CD8-positive, alpha-beta memory T cell (primary cell): ENCODE data around the gene FBXW8. TPM values are rescaled to one million over a fixed set of nuclear protein-coding genes. Genes with fewer than 3 reads are reported as not detected.

Experiments used
- CTCF ChIA-PET: fragments of 350-600 bp; sonication (Branson Sonifier 250); formaldehyde crosslinking; loops from one replicate; lab custom pipeline; 2021; ENCODE audit warnings: antibody characterized with exemption; lab: Charles Lee
- POLR2A ChIA-PET: fragments of 350-600 bp; sonication (Branson Sonifier 250); formaldehyde crosslinking; loops from one replicate; lab custom pipeline; 2021; ENCODE audit warnings: antibody characterized with exemption; lab: Charles Lee
- DNase-seq, 5 donors: peaks; one replicate each; pipeline versions ENCODE4 v3.0.0 to v3.0.0-alpha.2; 2020 to 2022; ENCODE audit warnings: mixed read lengths in 1 of 5
- H3K27ac ChIP-seq: one replicate; pipeline ENCODE4 v1.7.0; 2013; ENCODE audit warnings: low read depth, mild to moderate bottlenecking, low read length, moderate library complexity
- H3K27me3 ChIP-seq: 2 replicates; pipeline ENCODE4 v1.7.0; 2013; ENCODE audit warnings: low read length, mild to moderate bottlenecking; ENCODE audit not compliant: insufficient read depth, poor library complexity, severe bottlenecking
- H3K36me3 ChIP-seq: 2 replicates; pipeline ENCODE4 v1.7.0; 2013; ENCODE audit warnings: mild to moderate bottlenecking, low read length, moderate library complexity; ENCODE audit not compliant: insufficient read depth
- H3K4me1 ChIP-seq: 2 replicates; pipeline ENCODE4 v1.7.0; 2013; ENCODE audit warnings: mild to moderate bottlenecking, low read length, moderate library complexity; ENCODE audit not compliant: insufficient read depth
- H3K4me3 ChIP-seq: 2 replicates; pipeline ENCODE4 v1.7.0; 2013; ENCODE audit warnings: mild to moderate bottlenecking, low read length
- H3K9me3 ChIP-seq: 2 replicates; pipeline ENCODE4 v1.7.0; 2013; ENCODE audit warnings: mild to moderate bottlenecking, low read length
- H3K27ac Mint-ChIP-seq, 8 donors: one replicate each; pipeline ENCODE4 v1.8.0; 2020 to 2021; ENCODE audit warnings: mixed read lengths in 8 of 8, mild to moderate bottlenecking in 6 of 8, inconsistent platforms in 3 of 8, moderate library complexity in 3 of 8
- H3K27me3 Mint-ChIP-seq, 2 donors: one replicate each; pipeline ENCODE4 v1.8.0; 2020 to 2021; ENCODE audit warnings: mixed read lengths in 2 of 2, mild to moderate bottlenecking in 1 of 2, moderate library complexity in 1 of 2
- H3K36me3 Mint-ChIP-seq, 3 donors: one replicate each; pipeline ENCODE4 v1.8.0; 2020 to 2021; ENCODE audit warnings: mixed read lengths in 3 of 3, inconsistent platforms in 1 of 3, mild to moderate bottlenecking in 1 of 3
- H3K4me1 Mint-ChIP-seq, 3 donors: one replicate each; pipeline ENCODE4 v1.8.0; 2020 to 2021; ENCODE audit warnings: mixed read lengths in 3 of 3, inconsistent platforms in 1 of 3, mild to moderate bottlenecking in 1 of 3
- H3K4me3 Mint-ChIP-seq, 7 donors: one replicate each; pipeline ENCODE4 v1.8.0; 2020 to 2021; ENCODE audit warnings: mixed read lengths in 7 of 7, mild to moderate bottlenecking in 6 of 7, moderate library complexity in 4 of 7, inconsistent platforms in 2 of 7
- H3K9me3 Mint-ChIP-seq, 5 donors: one replicate each; pipeline ENCODE4 v1.8.0; 2020 to 2022; ENCODE audit warnings: mixed read lengths in 5 of 5, mild to moderate bottlenecking in 3 of 5, moderate library complexity in 2 of 5, inconsistent platforms in 1 of 5
- polyA plus RNA-seq: library from polyadenylated mRNA; unstranded; fragments of 300-500 nt; fragmentation: Illumina TruSeq; gene quantifications from one replicate; pipeline ENCODE4 v1.2.3, GENCODE V29; 2021
- total RNA-seq, 2 experiments: library from RNA; stranded (reverse); gene quantifications; one replicate each; pipeline ENCODE4 v1.2.3, GENCODE V29; 2021

FBXW8 gene
- total and polyA plus RNA-seq, 3 experiments from 2014 or later: 6.8 to 10.2 (median 9.3) TPM

DNA sequence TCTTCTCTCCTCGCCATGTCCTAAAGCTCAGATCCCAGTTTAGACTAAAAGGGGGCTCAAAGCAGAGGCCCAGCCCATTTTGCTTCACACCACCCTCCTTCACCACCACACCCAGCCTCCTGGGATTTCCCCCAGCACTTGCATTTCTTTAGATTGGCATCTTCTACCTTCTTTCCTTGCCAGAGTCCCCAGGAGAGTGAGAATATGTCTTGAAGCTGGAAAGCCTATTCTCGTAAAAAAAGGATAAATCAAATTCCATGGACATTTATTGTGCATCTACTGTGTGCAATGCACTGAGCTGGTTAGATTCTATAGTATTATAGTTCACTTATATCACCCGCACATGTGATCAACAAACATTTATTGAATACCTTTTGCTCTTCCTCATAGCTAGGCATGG is 10.2 kb downstream of the FBXW8 start:
- ChIA-PET POLR2A (no interaction called here), CTCF (interaction anchor here (1.0 kb wide), 1 partner anchor 64 kb away, joined by 3 read pairs; no protein-coding TSS in a partner anchor)
- Mint-ChIP-seq H3K36me3 (peaks cover 0 to 6% (median 1%) of the 10 kb centered on the region in 3 donors), H3K9me3 (peaks cover 0 to 1% (median 0%) of the 10 kb centered on the region in 5 donors), H3K4me3 (peak overlapping the region in 1 of 7 donors; percentile 13), H3K27me3 (no peaks in the 10 kb centered on the region), H3K4me1 (peaks cover 70 to 92% (median 91%) of the 10 kb centered on the region in 3 donors), H3K27ac (peak overlapping the region in 1 of 8 donors; percentile 51)
- no peaks in the 10 kb centered on the region for H3K36me3 ChIP-seq
- no peaks in the 10 kb centered on the region for H3K9me3 ChIP-seq
- H3K27ac ChIP-seq: no peak overlapping the region
- no peaks in the 10 kb centered on the region for H3K27me3 ChIP-seq
- DNase-seq: no peak
- H3K4me3 ChIP-seq: no peak overlapping the region
- H3K4me1 ChIP-seq: peaks cover 69% of the 10 kb centered on the region

DNA sequence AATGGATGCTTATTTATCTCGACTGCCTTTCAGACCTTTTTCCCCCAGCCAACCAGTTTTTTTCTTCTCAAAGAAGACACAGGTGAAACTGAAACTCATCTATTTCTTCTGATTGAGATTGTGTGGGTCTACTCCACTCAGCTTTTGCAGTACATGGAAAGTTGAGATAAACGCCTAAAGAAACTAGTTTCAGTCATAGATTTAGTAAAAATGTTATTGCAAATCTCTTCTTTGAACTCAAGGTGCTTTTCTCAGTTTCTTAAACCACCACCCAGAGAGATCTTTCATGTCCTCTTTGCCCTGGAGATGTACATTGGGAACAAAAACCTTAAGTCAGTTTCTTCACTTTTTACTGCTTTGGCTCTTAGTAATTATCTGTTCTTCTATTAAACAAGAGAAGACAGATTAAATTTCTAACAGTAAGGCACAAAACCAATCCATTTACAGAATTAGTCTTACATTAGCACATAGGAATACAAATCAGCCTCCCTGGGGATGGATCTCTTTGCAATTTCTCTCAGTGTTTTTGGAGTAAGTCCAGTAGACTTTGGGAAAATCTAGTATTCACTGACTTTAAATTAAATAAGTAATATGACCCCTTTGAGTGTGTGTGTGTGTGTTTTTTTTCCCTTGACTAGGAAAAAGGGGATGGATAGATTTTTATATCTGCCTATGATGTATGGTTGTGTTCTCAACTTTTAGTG is 11.6 kb downstream of the FBXW8 start:
- ChIA-PET POLR2A (no interaction called here), CTCF (no interaction called here)
- Mint-ChIP-seq H3K27me3 (no peaks in the 10 kb centered on the region), H3K9me3 (no peaks in the 10 kb centered on the region), H3K36me3 (peaks cover 0 to 6% (median 2%) of the 10 kb centered on the region in 3 donors), H3K27ac (peak overlapping the region in 2 of 8 donors; percentile 23 to 46), H3K4me3 (no peak overlapping the region), H3K4me1 (peaks cover 65 to 92% (median 91%) of the 10 kb centered on the region in 3 donors)
- Histone ChIP-seq H3K36me3 (no peaks in the 10 kb centered on the region), H3K4me1 (peaks cover 67% of the 10 kb centered on the region), H3K9me3 (no peaks in the 10 kb centered on the region), H3K4me3 (no peak overlapping the region), H3K27ac (no peak overlapping the region), H3K27me3 (no peaks in the 10 kb centered on the region)
- peak in 1 of 5 donors; percentile 15 for DNase-seq

GRCh38 chr12:116924558-116925453 is 14.1 kb downstream of the FBXW8 start:
- Histone ChIP-seq H3K4me1 (peaks cover 65% of the 10 kb centered on the region), H3K27me3 (no peaks in the 10 kb centered on the region), H3K36me3 (no peaks in the 10 kb centered on the region), H3K4me3 (peak overlapping the region; percentile 37), H3K27ac (no peak overlapping the region), H3K9me3 (no peaks in the 10 kb centered on the region)
- no peaks in the 10 kb centered on the region for H3K9me3 Mint-ChIP-seq
- ChIA-PET POLR2A (no interaction called here), CTCF (no interaction called here)
- H3K36me3 Mint-ChIP-seq: peaks cover 3 to 18% (median 15%) of the 10 kb centered on the region in 3 donors
- DNase-seq: peak; percentile 21 to 85 (median 77)
- peaks cover 63 to 74% (median 70%) of the 10 kb centered on the region in 3 donors for H3K4me1 Mint-ChIP-seq
- no peaks in the 10 kb centered on the region for H3K27me3 Mint-ChIP-seq
- peak overlapping the region; percentile 5 to 75 (median 69) for H3K4me3 Mint-ChIP-seq
- peak overlapping the region; percentile 47 to 90 (median 74) for H3K27ac Mint-ChIP-seq

GRCh38 chr12:116926283-116927243 is 15.8 kb downstream of the FBXW8 start:
- H3K36me3 Mint-ChIP-seq: peaks cover 9 to 31% (median 13%) of the 10 kb centered on the region in 3 donors
- POLR2A ChIA-PET: no interaction called here
- Histone ChIP-seq H3K4me1 (peaks cover 51% of the 10 kb centered on the region), H3K27me3 (no peaks in the 10 kb centered on the region), H3K36me3 (no peaks in the 10 kb centered on the region), H3K27ac (no peak overlapping the region), H3K9me3 (no peaks in the 10 kb centered on the region), H3K4me3 (no peak overlapping the region)
- peak overlapping the region in 2 of 7 donors; percentile 33 for H3K4me3 Mint-ChIP-seq
- H3K4me1 Mint-ChIP-seq: peaks cover 46 to 59% (median 55%) of the 10 kb centered on the region in 3 donors
- no peak for DNase-seq
- peak overlapping the region in 2 of 8 donors; percentile 3 to 30 for H3K27ac Mint-ChIP-seq
- CTCF ChIA-PET: no interaction called here
- no peaks in the 10 kb centered on the region for H3K9me3 Mint-ChIP-seq
- H3K27me3 Mint-ChIP-seq: peaks cover 0 to 1% of the 10 kb centered on the region in 2 donors

DNA sequence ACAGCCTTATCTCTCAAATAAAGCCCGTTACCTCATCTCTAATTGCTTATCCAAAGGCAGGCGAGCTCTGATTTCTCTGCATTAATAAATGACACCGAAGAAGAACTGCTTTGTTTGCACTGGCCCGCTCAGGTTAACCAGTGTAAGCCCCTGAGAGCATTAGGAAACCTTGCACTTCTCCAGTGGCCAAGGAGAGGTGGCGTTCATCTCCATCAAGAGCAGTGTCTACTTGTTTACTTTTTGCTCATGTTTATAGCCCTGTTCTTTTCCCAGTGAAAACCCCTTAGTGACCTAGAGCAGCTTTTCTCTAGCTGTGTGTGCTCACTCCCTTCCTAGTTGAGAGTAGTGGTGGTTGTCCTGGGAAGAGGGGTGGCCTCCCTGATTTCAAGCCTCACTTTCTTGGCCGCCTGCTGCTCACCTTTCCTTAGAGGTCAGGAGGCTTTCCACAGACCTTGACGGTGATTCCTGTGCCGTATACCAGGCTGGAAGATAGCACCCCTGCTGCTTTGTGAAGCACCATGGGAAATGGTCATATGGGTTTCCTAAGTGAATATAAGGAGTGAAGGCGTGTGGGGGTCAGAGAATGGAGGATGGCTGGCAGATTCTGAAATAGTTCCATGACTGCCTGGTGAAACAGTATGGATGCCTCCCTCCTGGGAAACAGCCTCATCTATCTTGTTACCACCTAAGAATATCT is 16.6 kb downstream of the FBXW8 start:
- H3K27me3 ChIP-seq: no peaks in the 10 kb centered on the region
- ChIA-PET POLR2A (no interaction called here), CTCF (no interaction called here)

DNA sequence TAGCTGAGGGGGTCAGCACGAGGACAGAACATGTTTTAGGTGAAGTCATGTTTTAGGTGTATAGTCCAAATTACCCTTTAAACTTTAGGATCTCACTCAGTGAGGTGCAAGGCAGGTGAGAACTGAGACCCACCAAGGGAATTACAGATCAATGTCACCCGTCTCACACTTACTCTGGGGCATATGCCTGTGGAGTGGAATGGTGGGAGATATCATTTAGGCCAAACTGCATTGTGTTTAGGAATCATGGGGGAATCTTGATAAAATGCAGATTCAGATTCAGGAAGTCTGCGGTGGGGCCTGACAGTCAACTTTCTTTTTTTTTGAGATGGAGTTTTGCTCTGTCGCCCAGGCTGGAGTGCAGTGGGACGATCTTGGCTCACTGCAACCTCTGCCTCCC is 17.8 kb downstream of the FBXW8 start:
- Mint-ChIP-seq H3K27ac (no peak overlapping the region), H3K27me3 (peaks cover 0 to 1% of the 10 kb centered on the region in 2 donors), H3K4me1 (peaks cover 35 to 52% (median 44%) of the 10 kb centered on the region in 3 donors), H3K4me3 (no peak overlapping the region), H3K9me3 (no peaks in the 10 kb centered on the region), H3K36me3 (peaks cover 12 to 43% (median 20%) of the 10 kb centered on the region in 3 donors)
- DNase-seq: no peak
- H3K4me3 ChIP-seq: no peak overlapping the region
- peaks cover 34% of the 10 kb centered on the region for H3K4me1 ChIP-seq
- no peaks in the 10 kb centered on the region for H3K9me3 ChIP-seq
- no peak overlapping the region for H3K27ac ChIP-seq
- ChIA-PET POLR2A (interaction anchor here (0.5 kb wide), 1 partner anchor 72 kb away, joined by 3 read pairs; no protein-coding TSS in a partner anchor), CTCF (no interaction called here)
- no peaks in the 10 kb centered on the region for H3K36me3 ChIP-seq
- no peaks in the 10 kb centered on the region for H3K27me3 ChIP-seq

More for the DNA sequence above, 16.6 kb downstream of the FBXW8 start:
- Histone ChIP-seq H3K4me1 (peaks cover 43% of the 10 kb centered on the region), H3K36me3 (no peaks in the 10 kb centered on the region), H3K27ac (no peak overlapping the region), H3K4me3 (no peak overlapping the region), H3K9me3 (no peaks in the 10 kb centered on the region)
- no peak for DNase-seq
- Mint-ChIP-seq H3K9me3 (no peaks in the 10 kb centered on the region), H3K27me3 (peaks cover 0 to 1% of the 10 kb centered on the region in 2 donors), H3K4me1 (peaks cover 39 to 56% (median 50%) of the 10 kb centered on the region in 3 donors), H3K4me3 (no peak overlapping the region), H3K27ac (no peak overlapping the region), H3K36me3 (peaks cover 12 to 39% (median 17%) of the 10 kb centered on the region in 3 donors)

- peaks cover 22% of the 10 kb centered on the region for H3K4me1 ChIP-seq
- peaks cover 24 to 44% (median 39%) of the 10 kb centered on the region in 3 donors for H3K4me1 Mint-ChIP-seq
- no peak overlapping the region for H3K27ac Mint-ChIP-seq
- H3K4me3 Mint-ChIP-seq: no peak overlapping the region
- no peak overlapping the region for H3K4me3 ChIP-seq
- H3K36me3 ChIP-seq: no peaks in the 10 kb centered on the region
- DNase-seq: no peak
- peaks cover 12 to 55% (median 27%) of the 10 kb centered on the region in 3 donors for H3K36me3 Mint-ChIP-seq
- H3K27ac ChIP-seq: no peak overlapping the region
- no peaks in the 10 kb centered on the region for H3K27me3 ChIP-seq
- no peaks in the 10 kb centered on the region for H3K9me3 ChIP-seq
- POLR2A ChIA-PET: no interaction called here
- H3K9me3 Mint-ChIP-seq: no peaks in the 10 kb centered on the region
- CTCF ChIA-PET: no interaction called here
- peaks cover 0 to 1% of the 10 kb centered on the region in 2 donors for H3K27me3 Mint-ChIP-seq
Observed at GRCh38 chr12:116929885-116930284, 19.1 kb downstream of the FBXW8 start.
